Left lung (tissue), 10 donors: Measurements from ENCODE around the gene ADAM33. TPM values are rescaled to one million over a fixed set of nuclear protein-coding genes. Genes with fewer than 3 reads are reported as not detected.

Source experiments
- ATAC-seq: fragments of 200-7000 bp; cut with Tn5 transposase; one replicate; pipeline ENCODE4 v1.9.1; 2020; ENCODE audit warnings: moderate library complexity
- DNase-seq, 4 donors: peaks; one replicate each; pipeline ENCODE4 v3.0.0-alpha.2; 2013 to 2020
- H3K27ac ChIP-seq, 2 donors: fragments of 200-600 bp; sonication (generic) in 1 of 2; one replicate each; pipeline versions ENCODE4 v1.5.0 to v1.8.0; 2020 to 2021
- H3K27me3 ChIP-seq, 2 donors: fragments of 200-600 bp; sonication (generic) in 1 of 2; one replicate each; pipeline versions ENCODE4 v1.5.0 to v1.8.0; 2020 to 2021
- H3K36me3 ChIP-seq, 2 donors: fragments of 200-600 bp; sonication (generic) in 1 of 2; one replicate each; pipeline versions ENCODE4 v1.5.0 to v1.8.0; 2020 to 2021
- H3K4me1 ChIP-seq, 2 donors: fragments of 200-600 bp; one replicate each; pipeline ENCODE4 v1.8.0; 2021
- H3K4me3 ChIP-seq, 2 donors: fragments of 200-600 bp; sonication (generic) in 1 of 2; one replicate each; pipeline versions ENCODE4 v1.5.0 to v1.8.0; 2020 to 2021; ENCODE audit warnings: mild to moderate bottlenecking in 1 of 2
- H3K9me3 ChIP-seq, 2 donors: fragments of 200-600 bp; sonication (generic) in 1 of 2; one replicate each; pipeline versions ENCODE4 v1.5.0 to v1.8.0; 2020 to 2021
- CTCF ChIP-seq, 2 donors: fragments of 200-600 bp; sonication (generic) in 1 of 2; IDR thresholded peaks; one replicate each; pipeline versions ENCODE4 v1.5.0 to v1.8.0; 2021; ENCODE audit warnings: antibody characterized with exemption in 2 of 2
- intact Hi-C, 2 donors: fragments of 100-400 bp; cut with DNase I; formaldehyde crosslinking; loops; one replicate each; pipeline versions ENCODE4 v1.11.2 to v1.14.2; 2022
- polyA plus RNA-seq, 6 donors: library from polyadenylated mRNA; unstranded; fragments of 120-200 nt; gene quantifications; one replicate each; pipeline ENCODE4 v1.2.1, GENCODE V29; 2013; ENCODE audit not compliant: insufficient read length in 6 of 6
- total RNA-seq, 2 donors: library from RNA; stranded (reverse); fragmentation: NEBNext Ultra II Directional; extraction: Animal tissue kit (Norgen Biotek cat#: 25700); gene quantifications; one replicate each; pipeline ENCODE4 v1.2.1, GENCODE V29; 2021
- donor health status: DM: no; HTN: yes; CAD: no.
- donor health status: DM: no; HTN: no; CAD: no.

Gene ADAM33
- total and polyA plus RNA-seq, 8 donors, result 7.4 to 18.6 (median 11.6) TPM

- peaks cover 0 to 85% of the 10 kb centered on the region in 2 donors for H3K36me3 ChIP-seq
- H3K9me3 ChIP-seq, result no peaks in the 10 kb centered on the region
- no peaks in the 10 kb centered on the region for H3K27me3 ChIP-seq
- DNase-seq (no peak), ATAC-seq (no peak)
- intact Hi-C loops, result no loop called here
- no peak for TF ChIP-seq CTCF (IDR thresholded peaks at IDR 0.05)
- no peak overlapping the region for H3K27ac ChIP-seq
- H3K4me3 ChIP-seq, result no peak overlapping the region
- no peaks in the 10 kb centered on the region for H3K4me1 ChIP-seq
Observed at GRCh38 chr20:3646067-3646440, 35.8 kb downstream of the ADAM33 start.

DNA sequence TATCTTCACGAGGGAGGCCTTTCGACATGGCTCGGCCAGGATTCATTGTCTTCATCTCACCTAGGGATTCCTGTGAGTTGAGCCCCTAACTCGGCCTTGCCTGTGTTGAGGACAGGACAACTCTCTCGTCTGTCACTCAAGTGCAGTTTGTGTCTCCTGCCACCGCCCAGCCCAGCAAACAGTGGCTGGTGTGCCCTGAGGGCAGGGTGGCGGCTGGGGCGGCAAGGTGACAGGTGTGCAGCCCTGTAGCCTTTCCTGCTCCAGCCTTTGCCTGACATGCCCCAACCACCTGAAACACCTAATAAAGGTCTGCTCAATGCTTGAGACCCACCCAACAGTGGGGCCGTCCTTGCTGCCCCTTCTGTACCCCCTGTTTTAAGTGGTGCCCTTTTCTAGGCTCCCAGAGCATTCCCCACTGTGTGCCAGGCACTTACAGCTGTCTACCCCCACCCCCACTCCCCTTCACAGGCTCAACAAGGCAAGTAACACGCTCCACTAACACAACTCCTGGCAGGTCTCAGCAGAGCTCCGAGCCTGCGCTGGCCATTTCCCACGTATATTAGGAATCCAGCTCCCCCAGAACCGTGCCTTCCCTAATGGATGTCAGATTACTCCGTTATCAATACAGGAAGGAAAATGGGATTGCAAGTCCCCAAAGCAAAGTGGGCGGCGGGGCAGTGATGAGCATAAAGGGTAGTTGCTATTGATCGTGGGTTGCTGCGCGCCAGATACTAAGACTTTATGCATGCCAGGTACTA, 36.3 kb downstream of the ADAM33 start:
- Histone ChIP-seq H3K4me1 (no peaks in the 10 kb centered on the region), H3K27ac (no peak overlapping the region), H3K36me3 (peaks cover 0 to 85% of the 10 kb centered on the region in 2 donors), H3K4me3 (no peak overlapping the region), H3K27me3 (no peaks in the 10 kb centered on the region), H3K9me3 (no peaks in the 10 kb centered on the region)
- no peak for TF ChIP-seq CTCF (IDR thresholded peaks at IDR 0.05)
- ATAC-seq (no peak), DNase-seq (no peak)
- intact Hi-C loops, result no loop called here

DNA sequence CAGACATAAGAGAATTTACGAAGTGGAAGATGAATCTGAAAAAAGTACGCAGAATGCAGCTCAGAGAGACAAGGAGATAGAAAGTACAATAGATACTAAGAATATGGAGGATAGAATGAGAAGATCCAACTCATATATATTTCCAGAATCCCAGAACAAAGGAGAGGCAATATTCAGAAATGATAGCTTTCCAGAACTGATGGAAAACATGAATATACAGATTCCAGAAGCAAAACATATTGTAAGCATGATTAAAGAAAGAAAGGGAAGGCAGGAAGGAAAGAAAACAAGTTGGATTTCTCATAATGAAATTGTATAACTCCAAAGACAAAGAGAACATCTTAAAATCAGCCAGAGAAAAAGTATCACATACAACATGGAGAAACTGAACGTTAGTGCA, 41.6 kb downstream of the ADAM33 start:
- Histone ChIP-seq H3K4me1 (no peaks in the 10 kb centered on the region), H3K9me3 (no peaks in the 10 kb centered on the region), H3K27me3 (no peaks in the 10 kb centered on the region), H3K4me3 (no peak overlapping the region), H3K36me3 (peaks cover 0 to 41% of the 10 kb centered on the region in 2 donors), H3K27ac (no peak overlapping the region)
- ATAC-seq, result no peak
- intact Hi-C loops, result no loop called here
- TF ChIP-seq CTCF (IDR thresholded peaks at IDR 0.05), result no peak
- DNase-seq, result no peak

- Histone ChIP-seq H3K9me3 (no peaks in the 10 kb centered on the region), H3K27ac (no peak overlapping the region), H3K4me1 (no peaks in the 10 kb centered on the region), H3K27me3 (no peaks in the 10 kb centered on the region), H3K36me3 (peaks cover 0 to 15% of the 10 kb centered on the region in 2 donors), H3K4me3 (no peak overlapping the region)
- intact Hi-C loops, result no loop called here
- TF ChIP-seq CTCF (IDR thresholded peaks at IDR 0.05), result no peak
- DNase-seq (no peak), ATAC-seq (no peak)
Observed at GRCh38 chr20:3635346-3635745, 46.5 kb downstream of the ADAM33 start.

DNA sequence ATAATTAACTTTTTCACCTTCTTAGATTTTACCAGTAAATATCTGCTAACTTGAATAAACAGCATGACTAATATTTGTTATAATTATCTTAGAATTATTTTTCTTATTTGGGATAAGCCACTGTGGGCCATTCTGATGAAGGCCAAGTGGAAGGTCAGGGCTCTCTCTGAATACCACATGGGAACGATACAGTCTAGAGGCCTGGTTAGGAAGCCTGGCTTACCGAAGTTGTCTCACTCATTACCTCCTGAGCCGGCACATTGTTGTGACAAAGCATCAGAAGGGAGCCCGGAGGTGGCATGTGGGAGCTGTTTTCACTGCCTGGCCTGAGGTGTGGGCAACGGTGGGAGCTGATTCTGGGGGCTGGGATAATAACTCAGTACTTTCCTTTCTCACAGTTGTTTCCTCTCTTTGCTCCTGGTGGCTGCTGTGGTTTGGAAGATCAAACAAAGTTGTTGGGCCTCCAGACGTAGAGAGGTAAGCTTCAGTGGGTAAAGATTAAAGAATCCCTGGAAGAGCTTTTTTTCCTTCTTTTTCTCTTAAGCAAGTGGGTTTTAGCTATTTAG, 47.8 kb downstream of the ADAM33 start:
- ATAC-seq (no peak), DNase-seq (no peak)
- TF ChIP-seq CTCF (IDR thresholded peaks at IDR 0.05), result no peak
- Histone ChIP-seq H3K27ac (no peak overlapping the region), H3K36me3 (peaks cover 0 to 23% of the 10 kb centered on the region in 2 donors), H3K4me3 (no peak overlapping the region), H3K27me3 (no peaks in the 10 kb centered on the region), H3K9me3 (no peaks in the 10 kb centered on the region), H3K4me1 (no peaks in the 10 kb centered on the region)
- intact Hi-C loops, result no loop called here
